HuH-7 (cell line): ENCODE measurements around the gene SLC11A1.
A peak's percentile ranks its signal among the peaks of the same experiment; 100 is the strongest.

ENCODE experiments used
- DNase-seq: peaks from one replicate; pipeline ENCODE4 v3.0.0; 2011; ENCODE audit warnings: low spot score

SLC11A1 gene

GRCh38 chr2:218435003-218435982 lies 53.2 kb downstream of the SLC11A1 start:
- DNase-seq: no peak

- no peak for DNase-seq
These were observed 54.9 kb downstream of the SLC11A1 start for GRCh38 chr2:218436992-218437391.

GRCh38 chr2:218437969-218438368 lies 55.9 kb downstream of the SLC11A1 start:
- no peak for DNase-seq

- DNase-seq: no peak
These were observed 56.5 kb downstream of the SLC11A1 start for GRCh38 chr2:218438596-218438995.

- peak; percentile 76 for DNase-seq
These were observed 62.8 kb downstream of the SLC11A1 start for GRCh38 chr2:218444692-218445357.

GRCh38 chr2:218445602-218446001 lies 63.5 kb downstream of the SLC11A1 start:
- no peak for DNase-seq
